HEK293 (cell line): ENCODE results near the gene VIT.

ENCODE experiments used
- KLF16 ChIP-seq: fragments of 450-650 bp; formaldehyde crosslinking; IDR thresholded peaks from 2 replicates; pipeline ENCODE4 v1.5.1; 2017; ENCODE audit warnings: missing biosample characterization, missing genetic modification characterization
- WT1 ChIP-seq: fragments of 450-650 bp; formaldehyde crosslinking; IDR thresholded peaks from 2 replicates; pipeline ENCODE4 v1.5.1; 2016; ENCODE audit warnings: missing biosample characterization, missing genetic modification characterization
- ZBTB7A ChIP-seq: fragments of 450-650 bp; formaldehyde crosslinking; IDR thresholded peaks from 2 replicates; pipeline ENCODE4 v1.5.1; 2016; ENCODE audit warnings: low read depth, missing biosample characterization, missing genetic modification characterization
- ZIC2 ChIP-seq: fragments of 450-650 bp; formaldehyde crosslinking; IDR thresholded peaks from 2 replicates; pipeline ENCODE4 v1.5.1; 2016; ENCODE audit warnings: missing biosample characterization, missing genetic modification characterization
- ZNF48 ChIP-seq: fragments of 450-650 bp; formaldehyde crosslinking; IDR thresholded peaks from 2 replicates; pipeline ENCODE4 v1.5.1; 2016; ENCODE audit warnings: missing biosample characterization, missing genetic modification characterization
- ZNF510 ChIP-seq: fragments of 450-650 bp; formaldehyde crosslinking; IDR thresholded peaks from 2 replicates; pipeline ENCODE4 v1.5.1; 2018; ENCODE audit warnings: mild to moderate bottlenecking, missing genetic modification characterization, missing biosample characterization; ENCODE audit not compliant: insufficient replicate concordance
- ZNF776 ChIP-seq: fragments of 450-650 bp; formaldehyde crosslinking; IDR thresholded peaks from 2 replicates; pipeline ENCODE4 v1.5.0; 2017; ENCODE audit warnings: missing biosample characterization, missing genetic modification characterization, borderline replicate concordance
- TF ChIP-seq, protein P1 (sequence below): fragments of 450-650 bp; formaldehyde crosslinking; IDR thresholded peaks from 2 replicates; pipeline ENCODE4 v1.5.1; 2016; ENCODE audit warnings: missing biosample characterization, missing genetic modification characterization
- TF ChIP-seq, protein P2 (sequence below): fragments of 450-650 bp; formaldehyde crosslinking; IDR thresholded peaks from 2 replicates; pipeline ENCODE4 v1.5.1; 2016; ENCODE audit warnings: missing biosample characterization, missing genetic modification characterization
- TF ChIP-seq, protein P3 (sequence below): sonication (generic); formaldehyde crosslinking; IDR thresholded peaks from 2 replicates; pipeline ENCODE4 v1.8.1; 2022; ENCODE audit warnings: mild to moderate bottlenecking, moderate library complexity, missing genetic modification reagents

DNA sequence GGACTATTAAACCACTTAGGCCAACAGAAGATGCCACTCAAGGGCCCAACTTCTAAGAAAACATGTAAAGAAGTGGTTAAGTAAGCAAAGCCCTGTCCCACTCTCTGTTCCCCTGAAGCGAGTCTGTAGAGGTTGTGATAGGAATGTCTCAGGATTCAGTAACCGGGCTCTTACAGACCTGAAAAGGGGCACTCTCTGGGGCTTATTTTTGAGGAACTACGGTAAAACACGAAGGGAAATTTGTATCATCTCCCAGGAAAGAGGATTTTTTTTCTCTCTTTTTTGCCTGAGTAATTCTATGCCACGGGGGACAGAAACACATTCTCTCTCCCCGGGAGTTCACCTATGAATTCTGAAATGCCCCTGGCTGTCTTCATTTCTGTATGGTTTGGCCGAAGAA lies 77.4 kb downstream of the VIT start:
- TF ChIP-seq ZBTB7A (no peak), WT1 (no peak), ZNF48 (tag by site-specific recombination) (no peak), KLF16 (no peak), ZNF510 (tag by site-specific recombination) (no peak), ZNF776 (tag by site-specific recombination) (no peak), ZIC2 (tag by site-specific recombination) (no peak)
- TF ChIP-seq, protein P1, sequence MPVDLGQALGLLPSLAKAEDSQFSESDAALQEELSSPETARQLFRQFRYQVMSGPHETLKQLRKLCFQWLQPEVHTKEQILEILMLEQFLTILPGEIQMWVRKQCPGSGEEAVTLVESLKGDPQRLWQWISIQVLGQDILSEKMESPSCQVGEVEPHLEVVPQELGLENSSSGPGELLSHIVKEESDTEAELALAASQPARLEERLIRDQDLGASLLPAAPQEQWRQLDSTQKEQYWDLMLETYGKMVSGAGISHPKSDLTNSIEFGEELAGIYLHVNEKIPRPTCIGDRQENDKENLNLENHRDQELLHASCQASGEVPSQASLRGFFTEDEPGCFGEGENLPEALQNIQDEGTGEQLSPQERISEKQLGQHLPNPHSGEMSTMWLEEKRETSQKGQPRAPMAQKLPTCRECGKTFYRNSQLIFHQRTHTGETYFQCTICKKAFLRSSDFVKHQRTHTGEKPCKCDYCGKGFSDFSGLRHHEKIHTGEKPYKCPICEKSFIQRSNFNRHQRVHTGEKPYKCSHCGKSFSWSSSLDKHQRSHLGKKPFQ: no peak
- TF ChIP-seq, protein P2, sequence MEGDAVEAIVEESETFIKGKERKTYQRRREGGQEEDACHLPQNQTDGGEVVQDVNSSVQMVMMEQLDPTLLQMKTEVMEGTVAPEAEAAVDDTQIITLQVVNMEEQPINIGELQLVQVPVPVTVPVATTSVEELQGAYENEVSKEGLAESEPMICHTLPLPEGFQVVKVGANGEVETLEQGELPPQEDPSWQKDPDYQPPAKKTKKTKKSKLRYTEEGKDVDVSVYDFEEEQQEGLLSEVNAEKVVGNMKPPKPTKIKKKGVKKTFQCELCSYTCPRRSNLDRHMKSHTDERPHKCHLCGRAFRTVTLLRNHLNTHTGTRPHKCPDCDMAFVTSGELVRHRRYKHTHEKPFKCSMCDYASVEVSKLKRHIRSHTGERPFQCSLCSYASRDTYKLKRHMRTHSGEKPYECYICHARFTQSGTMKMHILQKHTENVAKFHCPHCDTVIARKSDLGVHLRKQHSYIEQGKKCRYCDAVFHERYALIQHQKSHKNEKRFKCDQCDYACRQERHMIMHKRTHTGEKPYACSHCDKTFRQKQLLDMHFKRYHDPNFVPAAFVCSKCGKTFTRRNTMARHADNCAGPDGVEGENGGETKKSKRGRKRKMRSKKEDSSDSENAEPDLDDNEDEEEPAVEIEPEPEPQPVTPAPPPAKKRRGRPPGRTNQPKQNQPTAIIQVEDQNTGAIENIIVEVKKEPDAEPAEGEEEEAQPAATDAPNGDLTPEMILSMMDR (tag by site-specific recombination): no peak
- TF ChIP-seq, protein P3, sequence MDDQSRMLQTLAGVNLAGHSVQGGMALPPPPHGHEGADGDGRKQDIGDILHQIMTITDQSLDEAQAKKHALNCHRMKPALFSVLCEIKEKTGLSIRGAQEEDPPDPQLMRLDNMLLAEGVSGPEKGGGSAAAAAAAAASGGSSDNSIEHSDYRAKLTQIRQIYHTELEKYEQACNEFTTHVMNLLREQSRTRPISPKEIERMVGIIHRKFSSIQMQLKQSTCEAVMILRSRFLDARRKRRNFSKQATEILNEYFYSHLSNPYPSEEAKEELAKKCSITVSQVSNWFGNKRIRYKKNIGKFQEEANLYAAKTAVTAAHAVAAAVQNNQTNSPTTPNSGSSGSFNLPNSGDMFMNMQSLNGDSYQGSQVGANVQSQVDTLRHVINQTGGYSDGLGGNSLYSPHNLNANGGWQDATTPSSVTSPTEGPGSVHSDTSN (CRISPR knock-in tag): no peak
